Epithelial cell of proximal tubule (primary cell): ENCODE data around the gene ENPP7. TPM values are rescaled to one million over a fixed set of nuclear protein-coding genes. Genes with fewer than 3 reads are reported as not detected.
A peak's percentile ranks its signal among the peaks of the same experiment; 100 is the strongest.
"Not testable (repeated sequence)": the region's sequence is repeated elsewhere in the genome, so short reads cannot be mapped to it uniquely, and the experiment has no call there.

Source experiments
- DNase-seq: peaks from one replicate; pipeline ENCODE4 v3.0.0-alpha.2; 2011; ENCODE audit warnings: low read depth
- H3K4me3 ChIP-seq: 2 replicates; pipeline ENCODE4 v1.5.1; 2011; ENCODE audit warnings: low read depth, mild to moderate bottlenecking, low read length
- CTCF ChIP-seq: conservative IDR thresholded peaks from 2 replicates; pipeline ENCODE4 v1.5.1; 2012; ENCODE audit warnings: low read depth, mild to moderate bottlenecking, low read length
- total RNA-seq: library from RNA; depleted of rRNA; stranded (reverse); fragments of >200 nt; gene quantifications from 2 replicates; pipeline ENCODE4 v1.2.3, GENCODE V29; 2015

The ENPP7 gene
- total RNA-seq, 1 donor from 2014 or later, result not detected

GRCh38 chr17:79749156-79749815 lies 18.5 kb downstream of the ENPP7 start:
- no peak for TF ChIP-seq CTCF
- DNase-seq, result peak; percentile 10
- no peak overlapping the region for H3K4me3 ChIP-seq

- H3K4me3 ChIP-seq, result no peak overlapping the region
- no peak for DNase-seq
- no peak for TF ChIP-seq CTCF
Measured at GRCh38 chr17:79749958-79750357, 19.2 kb downstream of the ENPP7 start.

GRCh38 chr17:79750650-79751545 lies 20.2 kb downstream of the ENPP7 start:
- no peak for TF ChIP-seq CTCF
- DNase-seq, result no peak

GRCh38 chr17:79752175-79752574 lies 21.4 kb downstream of the ENPP7 start:
- no peak overlapping the region for H3K4me3 ChIP-seq
- no peak for DNase-seq
- TF ChIP-seq CTCF, result no peak

More at GRCh38 chr17:79750650-79751545, 20.2 kb downstream of the ENPP7 start:
- no peak overlapping the region for H3K4me3 ChIP-seq

- no peak for TF ChIP-seq CTCF
- no peak for DNase-seq
- no peak overlapping the region for H3K4me3 ChIP-seq
Measured at GRCh38 chr17:79754370-79754769, 23.6 kb downstream of the ENPP7 start.

- DNase-seq, result not testable (repeated sequence)
Measured at GRCh38 chr17:79754903-79755302, 24.2 kb downstream of the ENPP7 start.

GRCh38 chr17:79755591-79755990 lies 24.8 kb downstream of the ENPP7 start:
- TF ChIP-seq CTCF, result no peak
- H3K4me3 ChIP-seq, result no peak overlapping the region
- DNase-seq, result no peak

More at GRCh38 chr17:79754903-79755302, 24.2 kb downstream of the ENPP7 start:
- H3K4me3 ChIP-seq, result not testable (repeated sequence)
